GM18951 (cell line): ENCODE results near the gene CYSTM1.

Source experiments
- POLR2A ChIP-seq: IDR thresholded peaks from 4 replicates; pipeline ENCODE4 v1.6.1; 2011; ENCODE audit warnings: mild to moderate bottlenecking; ENCODE audit not compliant: insufficient read length, insufficient read depth; ENCODE audit errors: extremely low read depth
- in situ Hi-C: fragments of 300-500 bp; cut with MboI; formaldehyde crosslinking; loops from one replicate; pipeline ENCODE4 v1.12.0; 2022; ENCODE audit warnings: low sequenced_read_pairs, mixed read lengths, inconsistent platforms; ENCODE audit not compliant: unreplicated experiment

The CYSTM1 gene

GRCh38 chr5:140275837-140276236 lies 100.8 kb downstream of the CYSTM1 start:
- no peak for TF ChIP-seq POLR2A
- in situ Hi-C loops: no loop called here

GRCh38 chr5:140282266-140282665 lies 107.3 kb downstream of the CYSTM1 start:
- TF ChIP-seq POLR2A: no peak
- in situ Hi-C loops: no loop called here

- in situ Hi-C loops: no loop called here
- TF ChIP-seq POLR2A: no peak
Observed at GRCh38 chr5:140284013-140284412, 109.0 kb downstream of the CYSTM1 start.

- TF ChIP-seq POLR2A: no peak
- in situ Hi-C loops: no loop called here
Observed at GRCh38 chr5:140286424-140286823, 111.4 kb downstream of the CYSTM1 start.

GRCh38 chr5:140287801-140288521 lies 113.0 kb downstream of the CYSTM1 start:
- TF ChIP-seq POLR2A: no peak
- in situ Hi-C loops: no loop called here

GRCh38 chr5:140292212-140293036 lies 117.4 kb downstream of the CYSTM1 start:
- in situ Hi-C loops: no loop called here
- TF ChIP-seq POLR2A: no peak
